ENCODE results near the gene NR2F1. TPM values are rescaled to one million over a fixed set of nuclear protein-coding genes. Genes with fewer than 3 reads are reported as not detected.
A peak's percentile ranks its signal among the peaks of the same experiment; 100 is the strongest.

Gene NR2F1
- total and polyA plus RNA-seq, 2 donors (not counting 3 experiments of a cell fraction or from before 2014, with no cell fraction given), result 21.5 to 38.7 TPM

GRCh38 chr5:93577854-93578812 lies 4.9 kb upstream of the NR2F1 start:
- no peak for DNase-seq (ENCODE audit: low read depth, low spot score)
- H3K27me3 ChIP-seq (ENCODE audit: control insufficient read depth in 2 of 2, insufficient read depth in 2 of 2, low read length in 2 of 2), result no peaks in the 10 kb centered on the region
- no peak overlapping the region for H2AFZ ChIP-seq (ENCODE audit: low read depth, low read length)
- peaks cover 27% of the 10 kb centered on the region for H3K79me2 ChIP-seq (ENCODE audit: control insufficient read depth, insufficient read depth, low read length)
- TF ChIP-seq GATA2 (IDR thresholded peaks at IDR 0.05; ENCODE audit: insufficient read depth, insufficient read length, low read depth, low read length) (no peak), POLR2A (IDR thresholded peaks at IDR 0.05; ENCODE audit: low read depth, low read length) (no peak), EZH2 (IDR thresholded peaks at IDR 0.05; ENCODE audit: borderline replicate concordance, low read depth, low read length, severe bottlenecking) (no peak), POLR2AphosphoS5 (IDR thresholded peaks at IDR 0.05; ENCODE audit: insufficient read depth, low read depth, low read length) (no peak), MAX (IDR thresholded peaks at IDR 0.05; ENCODE audit: insufficient read depth, insufficient read length) (no peak), FOS (IDR thresholded peaks at IDR 0.05; ENCODE audit: borderline replicate concordance, insufficient read depth, low read length) (no peak), MYC (IDR thresholded peaks at IDR 0.05; ENCODE audit: low read depth, low read length) (no peak), JUN (IDR thresholded peaks at IDR 0.05; ENCODE audit: borderline replicate concordance, insufficient read depth, insufficient read length, low read depth) (no peak), CTCF (IDR thresholded peaks at IDR 0.05; ENCODE audit: extremely low read depth in 1 of 2, insufficient read depth in 1 of 2, low read depth in 1 of 2, low read length in 2 of 2) (no peak)
- H3K36me3 ChIP-seq (ENCODE audit: control insufficient read depth in 2 of 2, extremely low read depth in 1 of 2, insufficient read depth in 2 of 2, low read length in 2 of 2), result no peaks in the 10 kb centered on the region
- dilution Hi-C loops (cut with MboI; ENCODE audit: extremely low pct_ligation_motif_present, low sequenced_read_pairs), result no loop called here
- intact Hi-C loops (cut with micrococcal nuclease), result no loop called here
- H3K9ac ChIP-seq (replicated peaks; ENCODE audit: extremely low read depth, insufficient read depth, low read length), result no peak overlapping the region
- H3K27ac ChIP-seq (ENCODE audit: insufficient read depth, low read depth, low read length), result no peak overlapping the region
- ChIA-PET CTCF (interaction anchor here (0.7 to 4.2 kb wide), 4 partner anchors 211 to 1060 kb away, joined by 3 to 28 read pairs (median 14); no protein-coding TSS in a partner anchor), POLR2A (no interaction called here)
- no peaks in the 10 kb centered on the region for H4K20me1 ChIP-seq (replicated peaks; ENCODE audit: control insufficient read depth, extremely low read depth, insufficient read depth, low read length)
- no TSS peak for BruUV-seq (replicated peaks)
- no peak for FAIRE-seq
- H3K9me3 ChIP-seq (replicated peaks; ENCODE audit: control insufficient read depth, insufficient read depth, low read length), result no peaks in the 10 kb centered on the region
- H3K9me1 ChIP-seq (replicated peaks; ENCODE audit: control insufficient read depth, extremely low read depth, insufficient read depth, low read length), result no peaks in the 10 kb centered on the region
- H3K4me2 ChIP-seq (ENCODE audit: insufficient read depth, low read length), result peak overlapping the region; percentile 65
- peaks cover 13% of the 10 kb centered on the region for H3K4me1 ChIP-seq (ENCODE audit: control insufficient read depth, extremely low read depth, insufficient read depth, low read length)
- H3K4me3 ChIP-seq (replicated peaks in 1 of 3; ENCODE audit: insufficient read depth in 1 of 3, low read depth in 1 of 3, low read length in 3 of 3), result no peak overlapping the region
